Spleen (tissue), 11 donors: ENCODE data around the gene PATZ1. TPM values are rescaled to one million over a fixed set of nuclear protein-coding genes. Genes with fewer than 3 reads are reported as not detected.

Source experiments
- DNase-seq: peaks from one replicate; pipeline ENCODE4 v3.0.0-alpha.2; 2020
- H3K27ac ChIP-seq, 8 donors: fragments of 200-600 bp; sonication (generic) in 7 of 8; 1 replicate in 4 of 8; 2 replicates in 4 of 8; pipeline versions ENCODE4 v1.5.0 to v1.8.0; 2016 to 2021; ENCODE audit warnings: inconsistent platforms in 4 of 8, mild to moderate bottlenecking in 4 of 8, moderate library complexity in 1 of 8
- H3K27me3 ChIP-seq, 7 donors: fragments of 200-600 bp; sonication (generic) in 6 of 7; replicated peaks in 1 of 7; 1 replicate in 4 of 7; 2 replicates in 3 of 7; pipeline versions ENCODE4 v1.5.0 to v1.8.0; 2016 to 2021; ENCODE audit warnings: inconsistent platforms in 3 of 7, mild to moderate bottlenecking in 1 of 7
- H3K36me3 ChIP-seq, 6 donors: fragments of 200-600 bp; sonication (generic) in 5 of 6; 1 replicate in 4 of 6; 2 replicates in 2 of 6; pipeline versions ENCODE4 v1.5.0 to v1.8.0; 2016 to 2021; ENCODE audit warnings: inconsistent platforms in 2 of 6
- H3K4me1 ChIP-seq, 6 donors: fragments of 200-600 bp; sonication (generic) in 5 of 6; 1 replicate in 3 of 6; 2 replicates in 3 of 6; pipeline versions ENCODE4 v1.5.0 to v1.8.0; 2016 to 2021; ENCODE audit warnings: inconsistent platforms in 3 of 6
- H3K4me3 ChIP-seq, 8 donors: fragments of 200-600 bp; sonication (generic) in 7 of 8; 1 replicate in 4 of 8; 2 replicates in 4 of 8; pipeline versions ENCODE4 v1.5.0 to v1.8.0; 2016 to 2021; ENCODE audit warnings: inconsistent platforms in 4 of 8, mild to moderate bottlenecking in 4 of 8, moderate library complexity in 2 of 8
- H3K9me3 ChIP-seq, 8 donors: fragments of 200-600 bp; sonication (generic) in 7 of 8; 1 replicate in 4 of 8; 2 replicates in 4 of 8; pipeline versions ENCODE4 v1.5.0 to v1.8.0; 2016 to 2021; ENCODE audit warnings: inconsistent platforms in 4 of 8
- POLR2A ChIP-seq, 3 donors: fragments of 450-650 bp; IDR thresholded peaks; one replicate each; pipeline ENCODE4 v1.5.1; 2017; ENCODE audit warnings: antibody characterized with exemption in 3 of 3, mild to moderate bottlenecking in 1 of 3
- POLR2AphosphoS5 ChIP-seq, 3 donors: sonication (generic); formaldehyde crosslinking; IDR thresholded peaks; one replicate each; pipeline ENCODE4 v1.5.1; 2017; ENCODE audit warnings: antibody characterized with exemption in 3 of 3
- WGBS, 5 donors: extraction: QIAGEN DNeasy Blood & Tissue Kit in 3 of 5; methylation state at CpG; one replicate each; pipeline versions ENCODE4 v1.1.5 to v1.1.7; 2013 to 2018; 5-methylcytosine and 5-hydroxymethylcytosine counted together
- intact Hi-C: fragments of 100-400 bp; cut with DNase I; formaldehyde crosslinking; loops from one replicate; pipeline ENCODE4 v1.15.0; 2023; ENCODE audit warnings: low total_unique reads
- polyA plus RNA-seq, 3 donors: library from polyadenylated mRNA; stranded (reverse); fragments of 200-250 nt; gene quantifications; one replicate each; pipeline ENCODE4 v1.2.1, GENCODE V29; 2013
- total RNA-seq, 7 donors: library from RNA; depleted of rRNA in 3 of 7; stranded (reverse); fragments of >200 nt in 3 of 7; fragmentation: NEBNext Ultra II Directional in 4 of 7; extraction: Animal tissue kit (Norgen Biotek cat#: 25700) in 4 of 7; gene quantifications; one replicate each; pipeline versions ENCODE4 v1.1.0 to v1.2.1, GENCODE V29; 2016 to 2021
- TF ChIP-seq, protein P1 (sequence below), 11 experiments: fragments of 200-600 bp in 7 of 11; fragments of 450-650 bp in 4 of 11; sonication (generic) in 4 of 11; IDR thresholded peaks in 8 of 11; conservative IDR thresholded peaks in 3 of 11; 1 replicate in 7 of 11; 2 replicates in 4 of 11; pipeline versions ENCODE4 v1.4.0 to v1.8.0; 2016 to 2021; ENCODE audit warnings: antibody characterized with exemption in 11 of 11, inconsistent platforms in 4 of 11, mild to moderate bottlenecking in 1 of 11
- donor health status: healthy with polysubstance abuse.
- donor health status: DM: no; HTN: no; CAD: no; lungs with moderate emphysema.
- donor health status: DM: no; HTN: no; CAD: no.
- donor health status: Bipolar disorder and iron deficiency.
- donor health status: healthy.
- donor health status: DM: no; HTN: no; CAD: no.
- donor health status: DM: yes; HTN: yes; CAD: no.

PATZ1 gene
- total and polyA plus RNA-seq, 10 donors = 19.8 to 36.9 (median 27.7) TPM

DNA sequence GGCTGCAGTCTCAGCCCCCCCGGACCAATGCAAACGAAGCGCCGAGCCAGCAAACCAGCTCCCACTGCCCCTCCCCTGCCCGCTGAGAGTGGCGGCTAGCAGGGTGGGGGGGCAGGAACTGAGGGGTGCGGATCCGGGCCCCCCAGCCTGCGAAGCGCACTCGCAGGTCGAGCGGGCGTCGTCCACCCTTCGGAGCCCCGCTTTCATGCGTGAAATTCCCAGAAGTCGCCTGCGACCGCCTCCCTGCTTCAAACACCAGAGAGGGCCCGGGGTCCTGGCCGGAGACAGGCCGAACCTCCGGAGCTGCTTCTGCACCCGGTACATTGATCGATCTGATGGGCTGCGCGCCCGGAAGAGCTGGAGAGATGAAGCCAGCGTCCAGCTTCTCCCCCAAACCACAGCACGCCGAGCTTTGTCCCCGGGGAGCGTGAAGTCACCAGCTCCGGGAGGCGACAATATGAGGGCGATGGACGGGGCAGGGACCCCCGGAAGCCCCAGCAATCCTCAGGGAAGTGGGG, 646 bp upstream of the PATZ1 start:
- TF ChIP-seq POLR2AphosphoS5 (IDR thresholded peaks at IDR 0.05) = peak in 1 of 3 donors; percentile 35
- TF ChIP-seq POLR2A (IDR thresholded peaks at IDR 0.05) = no peak
- intact Hi-C loops = loop anchor here (5.0 to 10.0 kb wide), 2 partner anchors 51 to 288 kb away; partner anchors contain the start of gene DRG1
- H3K27ac ChIP-seq = peak overlapping the region; percentile 81 to 96 (median 87)

GRCh38 chr22:31345331-31346254, 553 bp downstream of the PATZ1 start:
- TF ChIP-seq, protein P1, sequence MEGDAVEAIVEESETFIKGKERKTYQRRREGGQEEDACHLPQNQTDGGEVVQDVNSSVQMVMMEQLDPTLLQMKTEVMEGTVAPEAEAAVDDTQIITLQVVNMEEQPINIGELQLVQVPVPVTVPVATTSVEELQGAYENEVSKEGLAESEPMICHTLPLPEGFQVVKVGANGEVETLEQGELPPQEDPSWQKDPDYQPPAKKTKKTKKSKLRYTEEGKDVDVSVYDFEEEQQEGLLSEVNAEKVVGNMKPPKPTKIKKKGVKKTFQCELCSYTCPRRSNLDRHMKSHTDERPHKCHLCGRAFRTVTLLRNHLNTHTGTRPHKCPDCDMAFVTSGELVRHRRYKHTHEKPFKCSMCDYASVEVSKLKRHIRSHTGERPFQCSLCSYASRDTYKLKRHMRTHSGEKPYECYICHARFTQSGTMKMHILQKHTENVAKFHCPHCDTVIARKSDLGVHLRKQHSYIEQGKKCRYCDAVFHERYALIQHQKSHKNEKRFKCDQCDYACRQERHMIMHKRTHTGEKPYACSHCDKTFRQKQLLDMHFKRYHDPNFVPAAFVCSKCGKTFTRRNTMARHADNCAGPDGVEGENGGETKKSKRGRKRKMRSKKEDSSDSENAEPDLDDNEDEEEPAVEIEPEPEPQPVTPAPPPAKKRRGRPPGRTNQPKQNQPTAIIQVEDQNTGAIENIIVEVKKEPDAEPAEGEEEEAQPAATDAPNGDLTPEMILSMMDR (IDR thresholded peaks at IDR 0.05 in 8 of 11, conservative IDR thresholded peaks at IDR 0.05 in 3 of 11) = peak; percentile 75 to 96 (median 88)
- TF ChIP-seq POLR2AphosphoS5 (IDR thresholded peaks at IDR 0.05) (peak; percentile 70 to 87 (median 78)), POLR2A (IDR thresholded peaks at IDR 0.05) (no peak)
- WGBS, 5 donors = 2 to 3% (median 2%) methylated on average over 7 to 126 of the region's 126 CpGs
- Histone ChIP-seq H3K27ac (peak overlapping the region; percentile 72 to 96 (median 86)), H3K27me3 (no peaks in the 10 kb centered on the region), H3K36me3 (peaks cover 0 to 37% (median 19%) of the 10 kb centered on the region in 6 donors), H3K4me1 (peaks cover 40 to 72% (median 65%) of the 10 kb centered on the region in 6 donors), H3K9me3 (no peaks in the 10 kb centered on the region), H3K4me3 (peak overlapping the region; percentile 67 to 84 (median 80))
- intact Hi-C loops = loop anchor here (5.0 to 10.0 kb wide), 2 partner anchors 52 to 289 kb away; partner anchors contain the start of gene DRG1
- peak; percentile 96 for DNase-seq

More for the DNA sequence above, 646 bp upstream of the PATZ1 start:
- no peaks in the 10 kb centered on the region for H3K27me3 ChIP-seq
- 0 to 1% (median 0%) methylated on average over 22 to 40 of the region's 40 CpGs for WGBS, 5 donors
- H3K4me3 ChIP-seq = peak overlapping the region; percentile 35 to 84 (median 80)
- peaks cover 39 to 60% (median 53%) of the 10 kb centered on the region in 6 donors for H3K4me1 ChIP-seq
- DNase-seq = peak; percentile 93
- no peaks in the 10 kb centered on the region for H3K9me3 ChIP-seq
- H3K36me3 ChIP-seq = peaks cover 0 to 25% (median 8%) of the 10 kb centered on the region in 6 donors

DNA sequence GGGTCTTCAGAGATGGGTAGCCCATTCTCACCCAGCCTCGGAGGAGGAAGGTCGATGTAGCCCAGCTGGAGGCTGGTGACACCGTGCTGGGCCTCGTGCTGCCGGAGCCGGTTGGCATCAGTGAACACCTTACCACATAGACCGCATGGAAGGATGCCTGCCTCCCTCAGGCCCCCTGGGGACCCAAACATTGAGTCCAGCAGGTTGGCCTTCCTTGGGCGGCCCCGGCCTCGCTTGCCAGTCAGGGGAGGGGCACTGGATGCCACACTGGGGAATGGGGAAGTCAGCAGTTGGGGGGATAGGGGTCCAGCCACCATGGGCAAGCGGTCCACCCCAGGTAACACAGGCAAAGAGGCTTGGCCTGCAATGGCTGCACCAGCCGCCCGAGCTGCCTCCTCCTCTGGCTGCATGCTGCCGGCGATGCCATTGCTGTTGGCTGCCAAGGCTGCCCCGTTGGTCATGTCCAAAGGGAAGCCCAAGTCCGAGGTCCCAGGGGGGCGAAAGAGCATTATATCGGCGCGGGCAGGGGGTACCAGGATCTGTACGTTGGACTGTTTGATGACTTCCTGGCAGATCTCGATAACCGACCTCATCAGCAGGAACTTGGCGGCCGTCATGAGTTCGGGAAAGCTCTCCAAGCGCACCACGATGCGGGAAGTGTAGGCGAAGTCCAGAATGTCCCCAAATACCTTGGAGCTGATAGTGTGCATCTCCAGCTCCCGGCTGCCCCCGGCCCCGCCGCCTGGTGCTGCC, 1.4 kb downstream of the PATZ1 start:
- peak; percentile 88 for DNase-seq
- Histone ChIP-seq H3K36me3 (peaks cover 0 to 46% (median 25%) of the 10 kb centered on the region in 6 donors), H3K9me3 (no peaks in the 10 kb centered on the region), H3K27me3 (no peaks in the 10 kb centered on the region), H3K4me1 (peaks cover 40 to 80% (median 73%) of the 10 kb centered on the region in 6 donors), H3K27ac (peak overlapping the region; percentile 60 to 96 (median 86)), H3K4me3 (peak overlapping the region; percentile 63 to 84 (median 80))
- peak; percentile 46 to 75 (median 71) for TF ChIP-seq POLR2AphosphoS5 (IDR thresholded peaks at IDR 0.05)
- TF ChIP-seq POLR2A (IDR thresholded peaks at IDR 0.05) = no peak
- WGBS, 5 donors = 17 to 29% (median 25%) methylated on average over 18 to 35 of the region's 35 CpGs
- intact Hi-C loops = loop anchor here (5.0 to 10.0 kb wide), 2 partner anchors 53 to 290 kb away; partner anchors contain the start of gene DRG1

DNA sequence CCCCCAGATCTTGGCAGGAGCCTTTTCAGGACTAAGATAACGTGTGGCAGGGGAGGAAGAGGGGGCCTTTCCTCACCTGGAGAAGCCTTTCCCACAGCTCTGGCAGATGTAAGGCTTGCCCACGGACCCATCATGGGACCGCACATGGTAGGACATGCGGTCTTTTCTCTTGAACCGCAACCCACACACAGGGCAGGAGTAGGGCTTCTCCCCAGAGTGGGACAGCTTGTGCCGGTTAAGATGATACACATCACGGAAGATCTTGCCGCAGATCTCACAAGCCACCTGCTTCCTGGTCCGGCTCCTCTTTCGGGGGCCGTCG, 1.9 kb downstream of the PATZ1 start:
- Histone ChIP-seq H3K9me3 (no peaks in the 10 kb centered on the region), H3K27ac (peak overlapping the region in 5 of 8 donors; percentile 54 to 96 (median 89)), H3K27me3 (no peaks in the 10 kb centered on the region), H3K4me1 (peaks cover 40 to 85% (median 76%) of the 10 kb centered on the region in 6 donors), H3K4me3 (peak overlapping the region in 7 of 8 donors; percentile 63 to 84 (median 81)), H3K36me3 (peaks cover 0 to 51% (median 29%) of the 10 kb centered on the region in 6 donors)
- intact Hi-C loops = loop anchor here (10.0 kb wide), 1 partner anchor 291 kb away; no protein-coding TSS in a partner anchor
- no peak for DNase-seq
- 25 to 32% (median 32%) methylated on average over 9 to 12 of the region's 12 CpGs for WGBS, 5 donors
- TF ChIP-seq POLR2A (IDR thresholded peaks at IDR 0.05) (no peak), POLR2AphosphoS5 (IDR thresholded peaks at IDR 0.05) (no peak)
- TF ChIP-seq, protein P1 (IDR thresholded peaks at IDR 0.05 in 8 of 11, conservative IDR thresholded peaks at IDR 0.05 in 3 of 11) = no peak
